T-helper 22 cell (primary cell): ENCODE results near the gene ODR4.
"Not testable (repeated sequence)": the region's sequence is repeated elsewhere in the genome, so short reads cannot be mapped to it uniquely, and the experiment has no call there.

Experiments used
- DNase-seq: peaks from one replicate; pipeline ENCODE4 v3.0.0-alpha.2; 2020; ENCODE audit warnings: low read depth

Gene ODR4

GRCh38 chr1:186421446-186421845, 45.8 kb downstream of the ODR4 start:
- DNase-seq: no peak

- DNase-seq: no peak
Observed at GRCh38 chr1:186424539-186424938, 48.9 kb downstream of the ODR4 start.

DNA sequence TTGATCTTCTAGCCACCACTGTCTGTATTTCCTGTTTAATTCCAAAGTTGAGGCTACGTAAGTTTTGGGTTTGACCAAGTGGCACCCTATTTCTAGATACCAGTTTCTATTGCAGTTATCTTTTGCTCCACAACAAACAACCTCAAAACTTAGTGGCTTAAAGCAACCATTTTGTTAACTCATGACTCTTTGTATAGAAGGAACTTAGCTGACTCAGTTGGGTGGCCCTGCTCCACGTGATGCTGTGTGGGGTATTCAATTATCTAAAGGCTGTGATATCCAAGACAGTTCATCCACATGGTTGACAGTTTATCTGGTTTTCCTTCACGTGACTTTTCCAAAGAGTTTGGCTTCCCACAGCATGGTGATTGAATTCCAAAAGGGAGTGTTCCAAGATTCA, 50.5 kb downstream of the ODR4 start:
- DNase-seq: no peak

- no peak for DNase-seq
Observed at GRCh38 chr1:186429017-186429416, 53.4 kb downstream of the ODR4 start.

DNA sequence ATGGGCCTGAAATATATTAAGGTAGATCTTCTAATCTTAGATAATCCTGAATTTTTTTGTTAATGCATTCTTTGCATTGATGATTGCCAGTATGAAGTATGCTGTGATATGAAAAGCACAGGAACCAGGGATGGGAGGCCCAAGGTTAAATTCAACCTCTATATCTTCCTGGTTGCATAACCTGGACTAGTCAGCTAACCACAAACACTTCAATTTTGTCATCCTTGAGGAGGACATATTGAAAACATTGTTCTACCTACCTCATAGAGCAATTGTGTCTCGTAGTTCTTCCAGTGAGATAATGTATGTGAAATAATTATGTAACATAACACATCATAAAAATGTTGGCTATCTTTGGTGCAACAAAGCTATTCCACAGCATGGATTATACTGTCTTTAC, 59.7 kb downstream of the ODR4 start:
- DNase-seq: no peak

DNA sequence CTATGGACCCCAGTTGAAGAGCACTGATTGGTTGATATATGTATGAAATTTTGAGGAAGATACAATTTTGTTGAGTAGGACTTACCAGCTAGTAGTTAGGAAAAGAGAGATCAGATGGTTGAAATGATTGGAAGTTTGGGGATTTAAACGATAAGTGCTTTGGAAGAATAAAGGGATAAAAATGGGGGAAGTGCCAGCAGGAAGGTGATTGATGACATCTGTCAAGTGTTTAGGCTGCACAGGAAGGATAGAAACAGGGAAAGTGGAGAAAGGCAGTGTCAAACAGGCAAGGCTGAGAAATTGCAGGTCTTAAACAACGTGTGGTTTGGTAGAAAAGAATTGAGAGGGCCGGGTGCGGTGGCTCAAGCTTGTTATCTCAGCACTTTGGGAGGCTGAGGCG, 62.9 kb downstream of the ODR4 start:
- no peak for DNase-seq

DNA sequence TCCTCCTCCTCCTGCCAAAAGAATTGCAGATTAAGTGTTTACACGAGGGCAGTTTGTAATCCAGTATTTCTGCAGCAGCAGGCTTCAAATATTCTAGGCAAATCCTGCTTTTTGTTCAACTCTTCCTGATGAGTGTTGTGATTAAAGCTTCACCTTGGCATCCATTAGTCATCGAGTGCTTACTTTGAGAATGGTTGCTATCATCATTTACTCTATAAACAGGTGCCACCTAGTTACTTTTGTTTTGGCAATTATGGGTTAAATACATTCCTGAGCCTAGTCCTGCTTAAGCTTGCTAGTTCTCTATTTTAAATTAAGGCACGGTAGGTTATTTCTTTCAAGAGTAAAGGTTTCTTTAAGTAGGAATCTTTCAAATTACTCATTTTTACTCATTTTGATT, 64.9 kb downstream of the ODR4 start:
- DNase-seq: no peak

DNA sequence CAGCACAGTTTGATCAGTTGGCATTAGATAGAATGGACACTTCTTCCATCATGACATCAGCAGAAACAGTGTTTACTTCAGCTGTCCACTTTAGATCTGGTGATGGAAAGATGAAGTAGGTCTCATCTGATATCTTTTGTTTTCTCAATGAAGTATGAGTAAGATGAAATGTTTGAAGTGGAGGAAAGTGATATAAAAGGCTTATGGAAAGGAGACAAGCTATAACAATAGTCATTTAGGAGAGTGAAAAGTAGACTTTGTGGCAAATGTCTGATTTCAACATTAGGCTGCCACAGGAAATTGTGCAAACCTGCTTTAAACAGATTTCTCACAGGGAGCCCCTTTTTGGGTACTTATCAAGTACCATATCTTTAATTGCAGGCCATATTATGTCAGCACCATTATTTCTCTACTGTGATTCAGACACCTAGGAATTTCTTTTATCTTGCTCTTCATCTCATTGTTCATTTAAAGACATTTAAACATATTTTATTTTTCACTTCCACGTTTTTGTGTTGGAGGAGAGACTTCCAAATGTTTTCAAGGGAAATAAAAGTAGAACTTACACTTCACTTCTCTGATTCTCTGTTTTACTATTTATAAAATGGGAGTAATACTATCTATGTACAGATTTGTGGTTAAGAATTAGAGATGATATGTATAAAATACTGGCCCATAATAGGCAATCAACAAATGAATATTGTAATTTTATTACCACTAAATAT, 67.2 kb downstream of the ODR4 start:
- no peak for DNase-seq

- no peak for DNase-seq
Observed at GRCh38 chr1:186443638-186444037, 68.0 kb downstream of the ODR4 start.

- DNase-seq: no peak
Observed at GRCh38 chr1:186446152-186446551, 70.5 kb downstream of the ODR4 start.

DNA sequence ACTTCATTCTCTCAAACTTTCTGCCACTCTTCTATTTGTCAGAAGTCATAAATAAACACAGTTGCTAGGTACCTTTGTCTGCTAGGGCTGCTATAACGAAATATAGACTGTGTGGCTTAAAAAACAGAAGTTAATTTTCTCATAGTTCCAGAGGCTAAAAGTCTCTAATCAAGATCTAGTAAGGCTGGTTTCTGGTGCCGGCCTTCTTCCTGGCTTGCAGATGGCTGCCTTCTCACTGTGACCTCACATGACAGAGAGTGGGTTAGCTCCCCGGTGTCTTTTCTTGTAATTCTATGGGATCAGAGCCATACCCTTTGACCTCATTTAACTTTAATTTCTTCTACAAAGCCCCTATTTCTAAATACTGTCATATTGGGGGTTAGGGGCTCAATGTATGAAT, 79.3 kb downstream of the ODR4 start:
- no peak for DNase-seq

DNA sequence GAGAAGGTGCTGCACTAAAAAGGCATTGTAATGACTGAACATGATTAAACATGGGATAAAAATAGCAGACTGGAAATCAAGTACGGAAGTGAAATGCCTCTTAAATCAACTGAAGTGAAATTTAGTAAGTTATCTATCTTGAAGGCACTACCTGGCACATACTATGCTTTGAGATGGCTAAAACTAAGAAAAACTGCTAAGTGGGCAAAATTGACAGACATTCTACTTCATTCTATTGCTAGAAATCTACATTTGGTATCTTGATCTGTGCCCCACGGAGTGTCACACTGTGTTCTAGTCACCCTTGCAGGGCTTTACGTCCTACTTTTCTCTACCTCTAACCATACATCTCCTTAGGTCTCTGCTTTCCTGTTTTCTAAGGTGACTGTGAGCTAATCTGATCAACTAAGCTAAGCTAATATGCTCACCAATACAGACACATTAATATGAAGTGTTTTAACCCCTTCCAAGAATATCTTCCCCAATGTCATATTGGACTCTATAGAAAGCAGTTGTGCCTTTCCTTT, 81.2 kb downstream of the ODR4 start:
- DNase-seq: no peak

DNA sequence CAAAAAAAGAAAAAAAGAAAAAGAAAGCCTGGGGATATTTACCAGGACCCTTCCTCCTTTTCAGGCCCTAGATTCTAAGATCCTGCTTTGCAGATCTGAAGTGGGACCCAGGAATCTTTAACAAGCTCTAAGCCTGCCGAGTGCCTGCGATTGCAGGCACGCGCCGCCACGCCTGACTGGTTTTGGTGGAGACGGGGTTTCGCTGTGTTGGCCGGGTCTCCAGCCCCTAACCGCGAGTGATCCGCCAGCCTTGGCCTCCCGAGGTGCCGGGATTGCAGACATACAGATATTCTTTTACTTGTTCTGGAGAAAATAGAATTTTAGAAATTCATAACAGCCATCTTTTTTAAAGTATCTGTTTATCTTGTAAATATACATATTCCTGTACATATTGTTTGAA, 83.5 kb downstream of the ODR4 start:
- DNase-seq: not testable (repeated sequence)

- DNase-seq: no peak
Observed at GRCh38 chr1:186461014-186461413, 85.4 kb downstream of the ODR4 start, which contains the start of gene PDC. TSS of gene PDC (minus strand) at chr1:186461114. CDS start at chr1:186449459, 11,655 bp downstream.

- DNase-seq: no peak
Observed at GRCh38 chr1:186463511-186463910, 87.9 kb downstream of the ODR4 start.

- DNase-seq: no peak
Observed at GRCh38 chr1:186463926-186464325, 88.3 kb downstream of the ODR4 start.

GRCh38 chr1:186465491-186465890, 89.9 kb downstream of the ODR4 start:
- not testable (repeated sequence) for DNase-seq

- no peak for DNase-seq
Observed at GRCh38 chr1:186465946-186466345, 90.3 kb downstream of the ODR4 start.
